Globus pallidus (tissue), 1 donor: ENCODE data around the gene SLFN5.
"Not testable (repeated sequence)": the region's sequence is repeated elsewhere in the genome, so short reads cannot be mapped to it uniquely, and the experiment has no call there.

Experiments used
- DNase-seq: peaks from one replicate; pipeline ENCODE4 v3.0.0-alpha.2; 2015; ENCODE audit warnings: low spot score

SLFN5 gene

DNA sequence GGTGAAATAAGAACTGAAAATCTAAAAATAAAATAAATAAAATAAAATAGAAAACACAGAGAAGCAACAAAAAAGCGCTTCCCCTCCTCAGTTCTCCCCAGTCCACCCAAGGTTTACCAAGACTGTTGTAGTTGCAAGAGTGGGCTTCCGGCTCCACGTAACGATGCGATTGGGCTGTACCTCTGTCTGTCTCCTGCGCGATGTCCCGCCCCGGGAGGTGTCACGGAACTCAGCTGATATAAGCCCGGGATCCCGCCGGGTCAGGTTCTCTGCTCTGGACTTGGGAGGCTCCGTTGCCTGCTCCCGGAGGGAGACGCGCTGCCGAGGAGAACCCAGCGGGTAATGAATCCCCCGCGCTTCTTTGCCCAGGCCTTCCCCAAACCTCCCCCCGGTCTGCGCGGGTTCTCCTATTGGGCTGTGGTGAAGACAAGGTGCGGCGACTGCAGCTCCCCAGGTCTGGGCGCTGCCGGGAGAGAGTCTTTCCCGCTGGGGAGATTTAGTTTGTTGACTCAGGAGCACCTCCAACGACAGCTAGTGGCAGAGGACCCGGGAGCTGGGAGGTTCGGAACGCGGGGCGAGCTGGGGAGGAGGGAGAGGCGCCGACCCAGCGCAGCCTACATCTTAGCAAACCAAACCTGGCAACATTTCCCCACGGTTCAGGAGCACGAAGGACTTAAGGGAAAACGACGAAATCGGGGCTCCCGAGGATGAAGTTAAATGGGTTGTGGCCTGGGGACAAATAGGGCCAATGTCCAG, at the start of gene SLFN5:
TSS of gene SLFN5 (plus strand) at position 268 of the 756 bp plus-strand sequence. CDS start 15,619 bp downstream, outside the sequence.
- peak; percentile 81 for DNase-seq

DNA sequence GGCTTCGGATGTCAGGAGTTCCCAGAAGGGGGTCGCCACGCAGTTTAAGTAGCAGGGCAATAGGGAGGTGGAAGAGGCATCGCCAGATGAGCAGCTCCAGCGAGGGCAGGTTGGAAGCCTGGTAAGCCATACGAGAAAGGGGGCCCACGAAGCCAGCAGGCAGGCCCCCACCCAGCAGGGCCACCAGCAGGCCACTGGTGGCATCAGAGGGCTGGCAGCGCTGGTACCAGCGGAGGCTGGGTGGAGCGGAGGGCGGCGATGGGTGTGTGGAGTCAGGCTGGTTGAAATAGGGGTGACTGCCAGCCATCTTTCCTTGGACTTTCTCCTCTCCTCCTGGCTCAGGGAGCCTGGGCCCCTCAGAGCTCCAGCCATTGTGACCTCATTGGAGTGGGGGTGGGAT, 48.9 kb upstream of the SLFN5 start, which contains the start of gene SLC35G3:
TSS of gene SLC35G3 (minus strand) at position 393 of the 400 bp plus-strand sequence. CDS start at position 307, 86 bp downstream.
- DNase-seq = not testable (repeated sequence)

DNA sequence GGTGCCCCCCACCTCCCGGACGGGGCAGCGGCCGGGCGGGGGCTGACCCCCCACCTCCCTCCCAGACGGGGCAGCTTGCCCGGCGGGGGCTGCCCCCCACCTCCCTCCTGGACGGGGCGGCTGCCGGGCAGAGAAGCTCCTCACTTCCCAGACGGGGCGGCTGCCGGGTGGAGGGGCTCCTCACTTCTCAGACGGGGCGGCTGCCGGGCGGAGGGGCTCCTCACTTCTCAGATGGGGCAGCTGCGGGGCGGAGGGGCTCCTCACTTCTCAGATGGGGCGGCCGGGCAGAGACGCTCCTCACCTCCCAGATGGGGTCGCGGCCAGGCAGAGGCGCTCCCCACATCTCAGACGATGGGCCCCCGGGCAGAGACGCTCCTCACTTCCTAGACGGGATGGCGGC, 47.8 kb upstream of the SLFN5 start:
- DNase-seq = not testable (repeated sequence)

DNA sequence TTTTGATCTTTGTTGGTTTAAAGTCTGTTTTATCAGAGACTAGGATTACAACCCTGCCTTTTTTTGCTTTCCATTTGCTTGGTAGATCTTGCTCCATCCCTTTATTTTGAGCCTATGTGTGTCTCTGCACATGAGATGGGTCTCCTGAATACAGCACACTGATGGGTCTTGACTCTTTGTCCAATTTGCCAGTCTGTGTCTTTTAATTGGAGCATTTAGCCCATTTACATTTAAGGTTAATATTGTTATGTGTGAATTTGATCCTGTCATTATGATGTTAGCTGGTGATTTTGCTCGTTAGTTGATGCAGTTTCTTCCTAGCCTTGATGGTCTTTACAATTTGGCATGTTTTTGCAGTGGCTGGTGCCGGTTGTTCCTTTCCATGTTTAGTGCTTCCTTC, 40.3 kb upstream of the SLFN5 start:
- not testable (repeated sequence) for DNase-seq

DNA sequence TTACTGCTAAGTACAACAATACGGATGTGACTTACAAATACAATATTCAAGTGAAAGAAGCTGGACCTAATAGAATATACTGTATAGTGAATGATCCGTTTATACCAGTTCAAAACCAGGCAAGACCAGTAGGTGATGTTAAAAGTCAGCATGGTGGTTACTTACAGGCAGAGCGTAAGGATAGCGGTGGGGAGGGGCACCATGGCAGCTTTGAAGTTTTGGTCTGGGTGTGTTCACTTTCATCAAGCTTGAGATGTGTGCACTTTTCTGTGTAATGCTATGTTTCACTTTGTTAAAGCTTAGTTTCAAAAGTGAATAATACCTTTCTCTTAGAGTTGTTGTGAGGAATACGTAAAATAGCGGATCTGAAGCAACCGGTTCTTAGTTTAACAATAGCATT, 32.1 kb upstream of the SLFN5 start:
- DNase-seq = no peak

DNA sequence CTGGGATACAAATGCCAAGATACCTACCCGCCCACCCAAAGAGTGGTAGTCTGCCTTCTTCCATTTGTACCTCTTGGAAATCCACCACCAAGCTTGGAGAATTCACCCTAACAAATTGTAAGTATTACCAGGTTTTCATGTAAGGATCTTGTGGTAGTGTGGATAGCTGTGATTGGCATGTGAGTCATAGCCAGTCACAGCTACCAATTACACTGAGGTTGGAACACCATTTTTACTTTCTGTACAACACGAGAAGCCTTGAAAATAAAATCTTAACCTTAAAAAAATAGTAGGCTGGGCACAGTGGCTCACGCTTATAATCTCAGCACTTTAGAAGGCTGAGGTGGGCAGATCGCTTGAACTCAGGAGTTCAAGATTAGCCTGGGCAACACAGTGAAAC, 30.2 kb upstream of the SLFN5 start:
- no peak for DNase-seq

DNA sequence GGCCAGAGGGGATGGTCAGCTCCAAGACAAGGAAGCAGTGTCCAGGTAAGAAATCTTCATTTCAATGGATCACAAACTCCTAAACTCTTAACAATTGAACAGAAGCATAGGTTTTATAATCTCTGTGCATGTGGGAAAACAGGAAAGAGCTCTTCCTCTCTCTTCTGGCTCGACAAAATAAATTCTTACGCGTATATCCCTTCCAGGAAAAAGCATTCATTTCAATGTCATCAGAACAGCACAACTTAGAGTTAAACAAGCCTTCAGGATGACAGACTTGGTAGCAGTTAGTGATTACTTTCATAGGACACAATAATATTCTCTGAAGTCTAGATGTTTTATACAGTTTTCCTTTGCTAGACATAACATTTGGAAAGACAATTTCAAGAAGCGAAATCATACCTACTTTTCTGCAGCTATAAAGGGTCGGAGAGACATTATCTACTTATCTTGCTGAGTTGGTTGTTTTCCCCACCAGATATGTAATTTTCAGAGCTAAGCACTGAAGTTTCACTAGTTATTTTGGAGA, 29.4 kb upstream of the SLFN5 start:
- DNase-seq = no peak

DNA sequence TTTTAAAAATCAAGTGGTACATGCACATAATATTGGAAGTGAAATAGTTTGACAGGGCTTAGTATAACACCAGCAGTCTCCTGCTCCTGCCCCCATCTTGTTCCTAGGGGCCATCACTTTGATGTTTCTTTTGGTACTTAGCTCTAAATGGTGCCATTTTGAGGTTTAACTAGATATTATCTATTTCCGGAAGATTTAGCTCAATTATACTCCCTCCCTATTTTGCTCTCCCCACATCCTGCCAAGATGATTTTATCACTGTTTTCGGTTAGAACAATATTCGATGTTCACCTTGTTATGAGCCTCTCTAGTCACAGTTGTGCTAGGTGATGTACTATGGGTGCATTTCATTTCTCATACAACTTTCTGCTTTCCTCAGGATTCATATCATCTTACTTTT, 28.7 kb upstream of the SLFN5 start:
- no peak for DNase-seq

DNA sequence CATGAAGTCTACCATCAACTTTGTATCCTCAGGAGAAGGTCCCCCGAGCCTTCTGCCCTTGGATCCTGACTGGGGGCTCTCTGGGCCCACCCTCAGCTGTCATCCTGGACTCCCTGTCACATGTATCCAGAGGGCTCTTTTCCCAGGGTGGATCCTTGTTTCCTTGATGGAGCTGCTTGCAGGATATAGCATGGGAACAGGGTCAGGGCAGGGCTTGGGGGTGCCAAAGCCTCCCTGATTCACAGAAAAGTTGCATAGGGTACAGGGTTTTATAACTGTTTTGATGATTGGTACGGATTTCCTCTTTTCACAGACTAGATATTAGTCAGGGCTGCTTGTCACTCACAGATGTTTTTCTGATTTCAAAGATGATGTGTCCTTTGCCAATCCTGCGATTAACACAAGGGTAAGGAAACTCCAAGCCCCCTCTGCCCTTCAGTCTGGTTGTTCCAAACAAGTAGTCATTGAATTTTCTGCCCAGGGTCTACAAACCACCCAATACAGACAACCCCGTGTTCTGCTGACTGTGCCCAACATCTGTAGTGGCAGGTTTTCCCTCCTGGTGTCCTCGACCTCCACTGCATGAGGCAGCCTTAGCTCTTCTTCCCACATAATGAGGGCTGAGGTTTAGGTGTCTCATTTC, 28.1 kb upstream of the SLFN5 start:
- no peak for DNase-seq

DNA sequence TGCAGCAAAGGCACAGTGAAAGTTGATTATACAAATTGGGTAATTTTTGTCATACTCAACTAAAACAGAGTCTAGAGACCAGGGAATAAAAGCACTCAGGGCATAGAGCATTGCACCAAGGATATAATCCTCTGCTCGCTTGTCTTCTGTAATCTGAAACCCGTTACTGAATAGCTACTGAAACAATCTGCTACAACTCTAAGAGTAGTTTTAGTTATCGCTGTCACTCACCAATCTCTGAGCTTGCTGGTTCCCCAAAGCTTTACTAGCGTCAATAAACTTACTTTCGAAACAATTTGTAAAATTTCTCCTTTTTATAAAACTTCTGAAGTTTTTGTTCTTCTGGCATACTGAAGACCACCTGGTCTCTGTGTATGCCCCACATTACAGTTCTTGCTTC, 25.8 kb upstream of the SLFN5 start:
- no peak for DNase-seq

DNA sequence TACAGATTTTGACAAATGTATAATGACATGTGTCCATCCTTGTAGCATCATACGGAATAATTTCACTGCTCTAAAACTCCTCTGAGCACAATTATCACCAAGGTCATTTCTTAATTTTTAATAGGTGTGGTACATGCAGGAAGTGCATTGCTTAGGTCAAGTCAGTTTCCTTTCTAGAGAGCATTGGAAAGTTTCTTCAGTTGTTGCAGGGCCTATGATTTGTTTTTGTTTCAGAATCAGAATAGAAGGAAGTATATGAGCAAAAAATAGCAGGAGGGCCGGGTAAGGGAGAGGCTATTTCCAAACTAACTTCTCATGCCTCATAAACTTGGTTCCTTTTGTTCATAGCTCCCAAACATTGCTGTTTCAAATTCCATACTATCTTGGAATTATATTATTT, 24.0 kb upstream of the SLFN5 start:
- DNase-seq = peak; percentile 4

DNA sequence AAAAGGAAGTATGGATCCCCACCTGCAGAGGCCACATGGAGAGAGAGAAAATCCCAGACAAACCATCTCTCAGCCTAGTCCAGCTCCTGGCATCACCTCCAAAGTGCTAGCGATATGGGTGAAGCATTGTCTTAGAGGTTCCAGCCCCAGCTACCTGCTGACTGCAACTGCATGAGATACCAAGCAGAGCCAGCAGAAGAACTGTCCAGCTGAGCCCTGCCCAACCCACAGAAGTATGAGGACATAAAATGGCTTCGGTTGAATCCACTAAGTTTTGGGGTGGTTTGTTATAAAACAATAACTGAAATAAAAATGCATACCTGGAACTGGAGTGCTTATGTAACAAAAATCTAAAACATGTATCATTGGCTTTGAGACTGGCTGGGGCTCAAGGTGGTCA, 20.4 kb upstream of the SLFN5 start:
- no peak for DNase-seq

DNA sequence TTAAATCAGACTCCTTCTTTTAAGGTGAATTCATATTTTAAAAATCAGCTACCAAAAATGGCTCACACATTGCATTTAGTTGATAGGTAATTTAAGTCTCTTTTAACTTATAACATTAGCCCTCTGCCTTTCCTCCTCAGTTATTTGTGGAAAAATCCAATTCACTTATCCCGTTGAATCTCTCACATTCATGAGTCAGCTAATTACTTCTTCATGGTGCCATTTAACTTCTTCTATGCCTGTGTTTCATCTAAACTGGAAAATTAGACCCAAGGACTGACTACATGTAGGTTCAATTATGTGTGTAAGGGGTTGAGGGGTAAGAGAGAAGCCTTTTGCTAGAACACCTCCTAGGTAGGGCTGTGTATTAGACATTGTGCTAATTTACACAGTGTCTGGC, 18.4 kb upstream of the SLFN5 start:
- DNase-seq = no peak

DNA sequence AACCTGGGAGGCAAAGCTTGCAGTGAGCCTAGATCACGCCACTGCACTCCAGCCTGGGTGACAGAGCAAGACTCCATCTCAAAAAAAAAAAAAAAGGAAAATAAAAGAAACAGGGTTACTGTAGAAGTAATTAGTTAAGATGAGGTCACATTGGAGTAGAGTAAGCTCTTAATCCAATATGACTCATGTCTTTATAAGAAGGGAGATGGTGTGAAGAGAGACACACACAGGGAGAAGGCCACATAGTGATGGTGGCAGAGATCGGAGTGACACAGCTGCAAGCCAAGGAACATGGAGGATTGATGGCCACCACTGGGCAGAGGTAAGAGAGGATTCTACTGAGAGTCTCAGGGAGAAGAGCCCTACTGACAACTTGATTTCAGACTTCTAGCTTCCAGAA, 15.3 kb upstream of the SLFN5 start:
- DNase-seq = no peak

DNA sequence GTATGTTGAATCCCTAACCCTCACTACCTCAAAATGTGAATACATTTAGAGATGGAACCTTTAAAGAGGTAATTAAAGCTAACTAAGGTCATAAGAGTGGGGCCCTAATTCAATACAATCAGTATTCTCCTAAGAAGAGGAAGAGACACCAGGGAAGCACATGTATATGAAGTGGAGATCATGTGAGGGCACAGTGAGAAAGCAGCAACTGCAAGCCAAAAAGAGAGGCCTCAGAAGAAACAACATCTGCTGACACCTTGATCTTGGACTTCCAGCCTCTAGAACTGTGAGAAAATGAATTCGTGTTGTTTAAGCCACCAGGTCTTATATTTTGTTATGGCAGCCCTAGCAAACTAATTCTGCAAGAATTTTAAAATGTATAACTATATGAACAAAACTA, 13.2 kb upstream of the SLFN5 start:
- no peak for DNase-seq

DNA sequence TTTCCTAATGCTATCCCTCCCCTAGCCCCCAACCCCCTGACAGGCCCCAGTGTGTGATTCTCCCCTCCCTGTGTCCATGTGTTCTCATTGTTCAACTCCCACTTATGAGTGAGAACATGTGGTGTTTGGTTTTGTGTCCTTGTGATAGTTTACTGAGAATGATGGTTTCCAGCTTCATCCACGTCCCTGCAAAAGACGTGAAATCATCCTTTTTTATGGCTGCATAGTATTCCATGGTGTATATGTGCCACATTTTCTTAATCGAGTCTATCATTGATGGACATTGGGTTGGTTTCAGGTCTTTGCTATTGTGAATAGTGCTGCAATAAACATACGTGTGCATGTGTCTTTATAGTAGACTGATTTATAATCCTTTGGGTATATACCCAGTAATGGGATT, 8.6 kb upstream of the SLFN5 start:
- DNase-seq = not testable (repeated sequence)

DNA sequence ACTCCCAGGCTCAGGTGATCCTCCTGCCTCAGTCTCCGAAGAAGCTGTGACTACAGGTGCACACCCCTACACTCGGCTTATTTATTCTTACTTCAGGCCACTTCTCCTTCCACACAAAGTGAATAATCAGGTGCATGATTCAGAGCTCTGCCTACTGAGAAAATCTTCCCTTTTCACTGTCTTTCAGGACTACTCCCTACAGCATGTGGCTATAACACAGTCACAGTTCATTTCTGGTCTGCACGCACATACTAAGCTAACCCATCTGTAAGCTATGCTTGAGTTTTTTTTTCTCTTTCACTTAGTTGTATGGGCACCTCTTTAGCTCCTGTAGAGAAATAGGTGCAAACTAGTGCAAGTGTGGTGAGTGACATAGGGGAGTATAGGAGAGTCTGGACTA, 7.6 kb upstream of the SLFN5 start:
- DNase-seq = no peak

DNA sequence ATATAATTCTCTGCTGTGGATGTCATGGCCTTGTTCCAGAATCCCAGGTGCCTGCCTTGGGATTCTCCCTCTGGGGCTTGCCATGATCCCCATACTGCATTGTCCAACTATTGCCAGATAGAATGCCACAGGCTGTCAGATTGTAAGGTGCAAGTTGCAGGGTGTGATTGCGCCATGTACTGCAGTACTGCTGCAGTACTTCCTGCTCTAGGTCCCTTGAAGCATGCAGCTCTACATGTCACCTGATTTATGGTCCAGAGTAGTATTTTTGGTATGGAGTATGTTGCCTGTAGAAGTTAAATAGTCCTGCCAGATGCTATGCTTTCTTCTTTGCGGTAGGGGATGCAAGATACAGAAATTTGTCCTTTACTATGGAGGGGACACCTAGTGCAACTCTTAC, 7.0 kb upstream of the SLFN5 start:
- no peak for DNase-seq

DNA sequence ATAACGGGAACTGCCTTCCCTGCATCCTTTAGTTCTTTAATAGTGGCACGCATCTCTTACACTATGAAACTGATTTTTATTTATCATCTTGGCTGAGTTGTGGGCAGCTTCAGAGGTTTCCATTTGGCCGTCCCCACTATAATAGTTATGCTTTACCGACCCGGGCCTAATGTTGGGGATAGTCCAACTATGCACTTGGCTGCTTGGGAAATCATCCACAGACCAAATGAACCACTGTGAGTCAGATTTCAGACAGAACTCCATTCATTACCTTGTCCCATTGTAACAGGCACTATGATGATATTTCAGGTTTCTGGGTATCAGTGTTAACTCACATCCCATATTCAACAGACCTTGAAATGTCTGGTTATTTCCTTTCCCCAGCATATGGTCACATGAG, 6.1 kb upstream of the SLFN5 start:
- DNase-seq = no peak

DNA sequence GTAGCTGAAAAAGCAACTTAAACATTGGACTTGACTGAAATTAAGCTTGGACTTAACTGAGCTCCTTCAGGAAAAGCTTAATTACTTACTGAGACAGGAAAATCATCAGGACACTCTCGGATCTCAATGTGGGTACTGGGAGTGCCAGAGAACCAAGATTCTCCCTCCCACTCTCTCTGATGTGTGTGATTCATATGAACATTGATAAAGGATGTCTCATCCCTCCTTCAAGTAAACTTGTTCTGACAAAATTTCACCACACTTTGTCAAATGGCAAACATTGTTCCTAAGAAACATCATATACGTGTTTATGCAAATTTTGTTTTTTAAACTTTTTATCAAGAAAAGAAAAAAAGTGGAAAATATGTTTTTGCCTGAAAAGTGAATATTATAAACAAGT, 4.1 kb upstream of the SLFN5 start:
- DNase-seq = no peak

DNA sequence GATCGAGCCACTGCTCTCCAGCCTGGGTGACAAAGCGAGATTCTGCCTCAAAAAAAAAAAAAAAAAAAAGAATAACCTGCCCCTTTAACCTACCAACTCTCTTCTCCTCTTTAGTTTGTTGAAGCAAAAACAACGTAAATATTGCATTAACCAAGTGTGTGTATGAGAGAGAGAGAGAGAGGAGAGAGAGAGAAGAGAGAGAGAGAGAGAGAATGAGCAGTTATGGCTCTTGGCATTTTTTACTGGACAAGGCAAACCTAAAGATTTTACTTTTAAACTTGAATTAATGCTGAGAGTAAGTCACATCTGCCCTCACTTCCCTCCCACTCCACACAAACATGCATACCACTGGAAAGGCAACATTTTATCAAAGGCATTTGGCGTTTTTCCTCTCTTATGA, 3.0 kb upstream of the SLFN5 start:
- no peak for DNase-seq

DNA sequence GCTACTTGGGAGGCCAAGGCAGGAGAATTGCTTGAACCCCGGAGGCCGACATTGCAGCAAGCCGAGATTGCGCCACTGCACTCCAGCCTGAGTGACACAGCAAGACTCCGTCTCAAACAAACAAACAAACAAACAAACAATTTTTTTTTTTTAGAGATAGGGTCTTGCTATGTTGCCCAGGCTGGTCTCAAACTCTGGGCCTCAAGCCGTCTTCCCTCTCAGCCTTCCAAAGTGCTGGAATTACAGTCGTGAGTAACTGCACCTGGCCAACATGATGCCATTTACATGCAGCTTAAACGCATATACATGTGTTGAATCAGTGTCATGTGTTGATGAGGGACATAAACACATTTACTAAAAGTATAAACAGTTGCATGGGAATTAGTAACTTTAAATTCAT, 2.0 kb upstream of the SLFN5 start:
- no peak for DNase-seq

DNA sequence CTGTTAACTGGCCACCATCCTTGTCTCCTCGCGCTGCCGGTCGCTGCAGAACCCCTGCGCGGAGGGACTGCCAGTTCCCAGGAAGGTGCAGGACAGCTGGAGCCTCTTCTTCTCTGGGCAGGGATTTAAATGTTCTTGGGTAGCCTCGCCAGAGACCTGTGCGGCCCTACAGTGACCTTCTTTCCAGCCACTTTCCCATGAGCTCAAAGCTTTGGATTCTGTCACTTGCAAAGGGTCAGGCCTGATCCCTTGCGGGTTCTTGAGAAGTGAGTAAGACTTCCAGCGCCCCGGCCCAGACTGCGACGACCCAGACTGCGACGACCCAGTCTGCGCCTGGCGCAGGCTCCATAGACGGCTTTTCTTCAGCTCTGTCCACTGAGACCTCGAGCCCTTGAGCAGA, 1.4 kb upstream of the SLFN5 start:
- DNase-seq = no peak
